Superior temporal gyrus (tissue), 1 donor: ENCODE data around the gene PKD1L1.
A peak's percentile ranks its signal among the peaks of the same experiment; 100 is the strongest.
"Not testable (repeated sequence)": the region's sequence is repeated elsewhere in the genome, so short reads cannot be mapped to it uniquely, and the experiment has no call there.

Experiments
- DNase-seq: peaks from one replicate; pipeline ENCODE4 v3.0.0-alpha.2; 2016; ENCODE audit errors: extremely low spot score

The PKD1L1 gene

DNA sequence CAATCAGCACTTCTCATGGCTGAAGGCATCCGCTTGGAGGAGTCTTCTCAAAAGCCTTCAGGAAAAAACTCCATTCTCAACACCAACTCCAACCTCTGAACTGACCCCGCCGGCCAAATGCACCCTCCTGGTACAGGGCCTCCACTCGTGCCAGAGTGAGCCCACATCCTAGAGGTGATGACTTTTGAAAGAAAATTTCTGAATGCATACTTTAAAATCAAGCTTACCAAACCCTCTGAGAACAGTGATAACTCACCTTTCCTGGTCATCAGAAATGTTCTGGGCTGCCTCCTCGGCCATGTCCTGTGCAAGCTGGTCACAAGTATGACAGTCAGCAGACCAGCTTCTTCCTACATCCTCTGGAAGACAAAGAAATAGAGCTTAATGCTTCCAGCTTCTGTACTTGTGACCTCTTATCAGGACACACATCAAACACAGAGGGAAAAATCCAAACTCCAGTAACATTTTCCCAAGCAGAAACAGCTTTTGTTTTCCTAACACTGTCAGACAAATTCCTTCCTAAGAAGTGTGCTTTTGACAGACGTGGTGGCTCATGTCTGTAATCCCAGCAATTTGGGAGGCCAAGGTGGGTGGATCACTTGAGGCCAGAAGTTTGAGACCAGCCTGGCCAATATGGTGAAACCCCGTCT, at the start of gene PKD1L1:
Gene PKD1L1 (minus strand): TSS at position 326 of the 650 bp plus-strand sequence. CDS start 26 bp downstream, at position 300.
- DNase-seq, result no peak

DNA sequence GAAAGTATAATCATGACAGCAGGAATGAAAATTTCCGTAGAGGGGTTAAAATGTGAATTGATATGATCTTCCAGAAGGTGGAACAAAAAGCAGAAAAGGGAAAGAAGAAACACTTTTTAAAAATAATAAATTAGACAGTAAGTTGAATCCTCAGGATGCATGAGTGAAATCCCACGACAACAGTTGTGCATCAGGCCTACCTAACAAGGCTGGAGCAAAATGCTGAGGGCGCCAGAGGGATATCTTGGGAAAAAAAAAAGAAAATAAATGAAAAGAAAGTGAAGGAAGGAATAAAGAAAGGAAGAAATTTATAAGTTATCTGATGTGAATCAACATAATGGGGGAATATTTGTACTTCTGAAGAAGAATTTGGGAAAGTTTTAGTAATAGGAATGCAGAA, 44.2 kb upstream of the PKD1L1 start:
- no peak for DNase-seq

- DNase-seq, result peak; percentile 52
These were observed 43.6 kb upstream of the PKD1L1 start for GRCh38 chr7:47991741-47992311.

- no peak for DNase-seq
These were observed 43.0 kb upstream of the PKD1L1 start for GRCh38 chr7:47991270-47991669.

DNA sequence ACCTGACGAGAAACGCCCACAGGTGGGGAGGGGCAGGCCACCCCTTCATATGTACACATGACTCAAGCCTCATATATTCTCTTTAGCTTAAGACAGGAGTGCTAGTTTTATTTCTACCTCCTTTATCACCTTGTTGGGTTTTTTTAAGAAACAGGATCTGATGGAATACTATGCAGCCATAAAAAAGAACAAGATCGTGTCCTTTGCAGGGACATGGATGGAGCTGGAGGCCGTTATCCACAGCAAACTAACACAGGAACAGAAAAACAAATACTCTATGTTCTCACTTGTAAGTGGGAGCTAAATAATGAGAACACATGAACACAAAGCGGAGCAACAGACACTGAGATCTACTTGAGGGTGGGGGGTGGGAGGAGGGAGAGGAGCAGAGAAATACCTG, 42.3 kb upstream of the PKD1L1 start:
- DNase-seq, result no peak

GRCh38 chr7:47989607-47990400, 41.5 kb upstream of the PKD1L1 start:
- DNase-seq, result not testable (repeated sequence)

DNA sequence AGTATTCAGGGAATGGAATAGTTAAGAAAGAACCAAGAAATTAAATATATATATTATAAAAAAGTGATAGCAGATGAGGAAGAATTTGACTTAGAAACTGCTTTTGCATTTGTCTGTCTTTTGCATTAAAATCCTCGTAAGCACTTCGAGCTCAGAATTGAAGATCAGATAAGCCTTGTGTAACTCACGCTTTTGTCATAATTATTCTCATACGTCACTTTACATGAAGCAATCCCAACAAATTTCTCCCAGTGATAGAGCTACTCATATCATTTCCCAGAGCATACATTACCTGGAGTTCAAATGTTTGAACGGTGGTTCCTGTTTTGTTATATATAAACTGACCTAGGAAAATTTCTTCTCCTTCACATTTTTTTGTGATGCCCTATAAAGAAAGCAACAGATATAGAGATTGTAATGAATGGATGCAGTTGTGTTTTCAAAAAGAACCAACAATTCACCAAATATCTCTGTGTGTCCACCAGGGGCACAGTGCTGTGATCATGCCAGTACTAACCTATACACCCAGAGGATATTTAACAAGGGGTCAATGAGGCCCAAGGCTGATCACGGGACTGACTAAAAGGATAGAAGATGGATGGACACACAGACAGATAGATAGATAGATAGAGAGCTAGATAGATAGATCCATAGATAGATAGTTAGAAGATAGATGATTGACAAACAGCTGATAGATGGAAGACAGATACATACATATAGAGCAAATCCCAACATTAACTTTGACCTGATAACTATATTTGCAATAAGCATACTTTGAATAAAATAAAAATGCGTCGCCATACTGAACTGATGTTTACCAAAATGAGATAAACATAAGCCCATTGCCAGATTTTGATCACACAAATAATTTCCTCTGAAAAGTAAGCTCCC, 40.5 kb upstream of the PKD1L1 start:
- no peak for DNase-seq

DNA sequence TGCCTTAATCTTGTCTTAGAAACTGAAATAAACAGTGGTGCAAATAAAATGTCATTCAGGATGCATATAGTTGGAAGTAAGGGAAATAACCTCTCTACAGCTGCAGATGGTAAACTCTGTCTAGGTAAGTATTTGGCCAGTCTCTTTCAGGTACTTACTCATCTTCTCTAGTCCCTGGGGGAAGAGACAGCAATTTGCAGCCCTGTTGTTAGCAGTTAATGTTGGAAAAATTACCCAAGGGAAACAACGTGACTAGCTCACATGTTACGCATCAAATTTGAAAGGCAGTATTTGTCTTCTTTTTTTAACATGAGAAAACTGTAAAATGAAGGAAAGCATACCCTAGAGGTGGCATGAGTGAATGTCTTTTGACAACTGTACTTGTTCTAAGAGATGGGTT, 34.3 kb upstream of the PKD1L1 start:
- no peak for DNase-seq

- DNase-seq, result not testable (repeated sequence)
These were observed 32.4 kb upstream of the PKD1L1 start for GRCh38 chr7:47980648-47981047.

DNA sequence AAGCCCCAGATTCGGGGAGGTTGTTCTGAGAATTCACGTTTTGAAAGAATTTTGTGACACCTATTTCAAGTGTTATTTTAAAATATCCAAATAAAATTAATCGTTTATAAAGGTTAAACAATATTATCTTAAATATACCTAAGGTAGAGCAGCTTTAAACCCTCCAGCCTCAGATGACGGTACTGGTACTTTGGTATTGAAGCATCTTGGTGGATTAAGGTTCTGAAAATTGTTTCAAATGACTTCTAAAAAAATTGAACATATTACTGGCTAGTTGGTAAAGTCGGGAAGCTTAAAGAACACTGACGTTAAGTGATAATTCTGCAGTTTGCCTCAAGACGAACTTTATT, 31.5 kb upstream of the PKD1L1 start:
- no peak for DNase-seq

- DNase-seq, result peak; percentile 93
These were observed 31.0 kb upstream of the PKD1L1 start, which contains the start of gene HUS1 for GRCh38 chr7:47979145-47979831. Gene HUS1, minus strand, starts transcription at chr7:47979615. Its CDS starts 96 bp downstream, at chr7:47979519.

DNA sequence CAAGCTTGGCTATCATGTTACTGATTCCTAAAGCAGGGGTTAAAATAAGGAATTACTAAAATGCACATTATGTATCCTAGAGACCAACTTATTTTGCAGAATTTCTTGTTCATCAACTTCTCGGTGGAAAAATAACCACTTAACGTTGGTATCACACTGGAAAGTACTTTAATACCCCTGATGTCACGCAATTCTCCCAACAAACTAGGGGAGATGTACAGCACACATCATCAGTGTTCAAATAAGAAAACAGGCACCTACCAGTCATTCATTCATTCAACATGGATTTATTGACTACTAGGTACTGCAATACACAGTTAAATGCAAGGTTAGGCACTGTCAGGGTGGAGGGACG, 30.5 kb upstream of the PKD1L1 start:
- no peak for DNase-seq

DNA sequence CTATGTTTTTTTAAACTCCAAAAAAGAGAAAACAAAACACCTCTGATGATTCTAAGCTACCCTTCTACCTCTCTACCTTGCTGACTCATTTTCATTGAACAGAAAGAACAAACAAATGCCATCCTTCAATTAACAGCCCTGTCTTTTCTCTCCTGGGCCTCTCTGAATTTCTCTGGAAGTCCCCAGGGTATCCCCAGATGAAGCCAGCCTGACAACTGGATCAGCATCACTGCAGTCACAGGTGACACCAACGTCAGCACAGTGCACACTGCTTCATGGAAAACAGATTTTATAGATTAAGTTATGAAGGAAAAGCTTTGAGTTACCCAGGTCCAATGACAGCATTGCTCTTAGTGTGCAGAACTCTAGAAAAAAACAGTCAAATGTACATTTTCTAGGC, 25.5 kb upstream of the PKD1L1 start:
- DNase-seq, result no peak

- no peak for DNase-seq
These were observed 22.5 kb upstream of the PKD1L1 start for GRCh38 chr7:47970761-47971160.

DNA sequence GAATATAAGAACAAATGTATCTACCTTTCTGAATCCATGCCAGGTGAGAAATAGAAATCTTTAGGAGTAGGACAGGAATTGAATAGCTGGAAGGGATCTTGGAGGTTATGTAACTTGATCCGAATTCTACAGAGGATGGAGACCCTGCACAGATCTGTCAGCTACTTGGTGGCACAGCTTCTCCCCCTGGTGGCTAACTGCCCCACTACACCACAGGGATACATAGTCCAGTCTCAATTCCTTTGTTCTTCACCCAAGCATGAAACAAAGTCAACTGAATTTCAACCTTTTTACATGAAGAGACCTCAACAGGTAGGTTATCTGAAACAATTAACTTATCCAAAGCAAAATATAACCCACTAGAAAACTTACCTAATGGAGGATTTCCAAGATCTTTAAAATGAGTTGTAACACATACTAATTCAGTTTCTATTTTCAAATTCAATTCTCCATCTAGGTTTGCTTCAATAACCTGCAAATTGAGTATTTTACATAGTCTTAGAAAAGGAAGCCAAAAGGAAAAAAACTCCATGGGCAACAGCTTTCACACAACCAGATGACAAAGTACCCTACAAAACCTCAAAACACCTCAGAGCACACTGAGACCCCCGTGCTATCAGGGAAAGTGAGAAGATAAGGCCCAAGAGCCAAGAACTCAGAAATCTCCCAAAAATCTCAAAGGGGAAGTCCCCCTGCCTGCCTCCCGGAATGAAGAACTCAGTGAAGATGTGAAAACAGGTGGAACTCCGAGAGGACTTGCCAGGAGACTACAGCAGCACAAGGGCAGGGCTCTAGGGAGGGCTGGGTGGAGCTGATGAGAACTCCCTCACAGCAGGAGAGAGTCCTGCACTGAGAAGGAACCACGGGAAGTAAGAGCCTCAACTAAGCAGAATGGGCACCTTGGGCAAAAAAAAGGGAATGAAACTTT, 20.8 kb upstream of the PKD1L1 start:
- peak; percentile 75 for DNase-seq

GRCh38 chr7:47967708-47968107, 19.4 kb upstream of the PKD1L1 start:
- no peak for DNase-seq

DNA sequence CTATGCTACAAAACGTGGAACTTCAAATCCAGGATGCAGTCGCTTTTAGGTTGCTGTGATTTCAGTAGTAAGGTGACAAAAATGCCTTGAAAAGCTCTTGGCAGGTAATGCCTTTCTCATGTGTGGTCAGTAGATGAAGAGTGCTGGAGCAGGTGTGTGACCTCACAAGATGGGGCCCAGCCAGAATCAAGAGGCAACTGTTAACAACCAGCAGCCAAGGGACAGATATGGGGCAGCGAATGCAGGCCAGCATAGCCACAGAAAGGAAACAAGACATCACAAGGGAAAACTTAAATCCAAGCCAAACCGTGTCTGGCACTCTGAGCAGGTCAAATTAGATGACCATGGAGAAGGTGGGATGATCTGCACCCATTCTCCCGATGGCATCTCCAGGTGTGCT, 18.9 kb upstream of the PKD1L1 start:
- no peak for DNase-seq

DNA sequence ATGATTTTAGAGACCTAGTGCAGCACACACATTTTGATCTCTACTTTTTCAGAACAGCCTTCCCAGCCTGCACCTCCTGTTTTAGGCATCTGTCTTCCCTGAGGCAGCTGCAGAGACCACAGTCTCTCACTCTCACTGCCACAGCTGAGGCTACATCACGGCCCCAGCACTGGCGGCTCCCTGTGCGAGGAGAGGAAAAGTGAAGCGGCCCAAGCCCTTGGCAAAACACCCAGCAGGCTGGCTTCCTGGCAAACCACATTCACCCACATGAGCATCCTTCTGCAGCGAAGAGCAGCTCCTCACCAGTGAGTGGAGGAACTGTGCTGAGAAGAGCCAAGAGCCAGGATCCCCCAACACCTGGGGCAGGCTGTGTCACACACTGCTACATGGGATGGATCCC, 17.2 kb upstream of the PKD1L1 start:
- no peak for DNase-seq

DNA sequence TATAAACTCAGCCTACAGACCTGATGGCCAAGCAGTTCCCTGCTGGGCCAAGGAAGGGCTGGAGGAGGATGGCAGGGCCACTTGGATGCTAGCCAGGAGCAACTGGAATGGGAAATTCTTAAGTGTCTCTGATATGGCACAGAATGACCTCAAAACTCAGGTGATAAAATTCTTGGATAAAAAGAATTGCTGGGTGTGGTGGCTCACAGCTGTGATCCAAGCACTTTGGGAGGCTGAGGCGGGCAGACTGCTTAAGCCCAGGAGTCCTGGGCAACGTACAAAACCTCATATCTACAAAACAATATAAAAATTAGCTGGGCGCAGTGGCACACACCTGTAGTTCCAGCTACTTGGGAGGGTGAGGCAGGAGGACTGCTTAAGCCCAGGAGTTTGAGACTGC, 14.0 kb upstream of the PKD1L1 start:
- DNase-seq, result no peak

GRCh38 chr7:47957156-47957555, 8.9 kb upstream of the PKD1L1 start:
- DNase-seq, result no peak
